NT2/D1 (cell line): ENCODE results near the gene ZNF560.

Experiments
- SUZ12 ChIP-seq: IDR thresholded peaks from 2 replicates; pipeline ENCODE4 v1.6.1; 2011; ENCODE audit not compliant: insufficient read length, insufficient read depth; ENCODE audit errors: extremely low read depth
- YY1 ChIP-seq: IDR thresholded peaks from 2 replicates; pipeline ENCODE4 v1.6.1; 2011; ENCODE audit not compliant: insufficient read length, insufficient read depth

GRCh38 chr19:9531933-9532332 is 33.5 kb upstream of the ZNF560 start:
- TF ChIP-seq SUZ12 (no peak), YY1 (no peak)
